IPS DF 6.9 (cell line): ENCODE results near the gene RNF145.

Source experiments
- DNase-seq: peaks from one replicate; pipeline ENCODE4 v3.0.0-alpha.2; 2013; ENCODE audit warnings: low read depth, low spot score
- H3K27ac ChIP-seq: one replicate; pipeline ENCODE4 v1.5.1; 2013; ENCODE audit warnings: low read length, control low read depth
- H3K27me3 ChIP-seq: 2 replicates; pipeline ENCODE4 v1.6.1; 2013; ENCODE audit warnings: mild to moderate bottlenecking, low read length; ENCODE audit not compliant: control insufficient read depth, insufficient read depth
- H3K36me3 ChIP-seq: 2 replicates; pipeline ENCODE4 v1.6.1; 2013; ENCODE audit warnings: low read length; ENCODE audit not compliant: control insufficient read depth, insufficient read depth
- H3K4me1 ChIP-seq: 2 replicates; pipeline ENCODE4 v1.6.1; 2013; ENCODE audit warnings: low read length; ENCODE audit not compliant: control insufficient read depth, insufficient read depth
- H3K4me3 ChIP-seq: 2 replicates; pipeline ENCODE4 v1.5.1; 2013; ENCODE audit warnings: mild to moderate bottlenecking, low read length
- H3K9me3 ChIP-seq: 2 replicates; pipeline ENCODE4 v1.6.1; 2013; ENCODE audit warnings: low read length, inconsistent platforms; ENCODE audit not compliant: control insufficient read depth, insufficient read depth
- WGBS: extraction: QIAGEN DNeasy Blood & Tissue Kit; methylation state at CpG from one replicate; pipeline ENCODE4 v1.1.7; 2013; ENCODE audit warnings: mixed read lengths, missing lambda C conversion rate; ENCODE audit not compliant: insufficient read length, insufficient coverage; 5-methylcytosine and 5-hydroxymethylcytosine counted together

Gene RNF145

GRCh38 chr5:159218595-159219023 is 9.3 kb upstream of the RNF145 start:
- no peak overlapping the region for H3K4me3 ChIP-seq
- H3K36me3 ChIP-seq: no peaks in the 10 kb centered on the region
- DNase-seq: no peak
- no peak overlapping the region for H3K27ac ChIP-seq
- no peaks in the 10 kb centered on the region for H3K27me3 ChIP-seq
- H3K4me1 ChIP-seq: no peaks in the 10 kb centered on the region
- WGBS: no CpG with 5 or more reads among the region's 2 CpGs
- H3K9me3 ChIP-seq: no peaks in the 10 kb centered on the region

GRCh38 chr5:159217236-159217635 is 7.9 kb upstream of the RNF145 start:
- Histone ChIP-seq H3K27ac (no peak overlapping the region), H3K4me3 (no peak overlapping the region), H3K4me1 (no peaks in the 10 kb centered on the region), H3K36me3 (no peaks in the 10 kb centered on the region), H3K9me3 (no peaks in the 10 kb centered on the region), H3K27me3 (no peaks in the 10 kb centered on the region)
- DNase-seq: no peak
- WGBS: no CpG with 5 or more reads among the region's 2 CpGs

GRCh38 chr5:159216454-159216853 is 7.1 kb upstream of the RNF145 start:
- Histone ChIP-seq H3K4me1 (no peaks in the 10 kb centered on the region), H3K27me3 (no peaks in the 10 kb centered on the region), H3K36me3 (no peaks in the 10 kb centered on the region), H3K4me3 (no peak overlapping the region), H3K27ac (no peak overlapping the region), H3K9me3 (no peaks in the 10 kb centered on the region)
- no peak for DNase-seq
- no CpG with 5 or more reads among the region's 2 CpGs for WGBS

- no CpG with 5 or more reads among the region's 3 CpGs for WGBS
- no peaks in the 10 kb centered on the region for H3K4me1 ChIP-seq
- no peak for DNase-seq
- H3K27ac ChIP-seq: no peak overlapping the region
- no peaks in the 10 kb centered on the region for H3K27me3 ChIP-seq
- no peaks in the 10 kb centered on the region for H3K9me3 ChIP-seq
- H3K4me3 ChIP-seq: no peak overlapping the region
- no peaks in the 10 kb centered on the region for H3K36me3 ChIP-seq
Observed at GRCh38 chr5:159215886-159216285, 6.5 kb upstream of the RNF145 start.

GRCh38 chr5:159214486-159215271 is 5.3 kb upstream of the RNF145 start:
- H3K27ac ChIP-seq: no peak overlapping the region
- no peak for DNase-seq
- no peaks in the 10 kb centered on the region for H3K27me3 ChIP-seq
- H3K9me3 ChIP-seq: no peaks in the 10 kb centered on the region
- no CpG with 5 or more reads among the region's 2 CpGs for WGBS
- no peaks in the 10 kb centered on the region; the same call in 1 of the 2 replicates for H3K4me1 ChIP-seq
- no peak overlapping the region for H3K4me3 ChIP-seq
- H3K36me3 ChIP-seq: no peaks in the 10 kb centered on the region

- WGBS: no CpG with 5 or more reads among the region's 7 CpGs
- Histone ChIP-seq H3K27me3 (no peaks in the 10 kb centered on the region), H3K27ac (no peak overlapping the region), H3K9me3 (no peaks in the 10 kb centered on the region), H3K4me1 (no peaks in the 10 kb centered on the region; the same call in 1 of the 2 replicates), H3K4me3 (no peak overlapping the region), H3K36me3 (no peaks in the 10 kb centered on the region)
- no peak for DNase-seq
Observed at GRCh38 chr5:159212657-159213462, 3.5 kb upstream of the RNF145 start.

GRCh38 chr5:159211729-159212174 is 2.4 kb upstream of the RNF145 start:
- no peak overlapping the region for H3K27ac ChIP-seq
- no CpG with 5 or more reads among the region's 4 CpGs for WGBS
- no peak for DNase-seq

GRCh38 chr5:159210846-159211245 is 1.5 kb upstream of the RNF145 start:
- no peak overlapping the region for H3K27ac ChIP-seq

More at GRCh38 chr5:159211729-159212174, 2.4 kb upstream of the RNF145 start:
- no peaks in the 10 kb centered on the region for H3K9me3 ChIP-seq
- H3K27me3 ChIP-seq: no peaks in the 10 kb centered on the region
- H3K4me1 ChIP-seq: no peaks in the 10 kb centered on the region; the same call in 1 of the 2 replicates
- no peak overlapping the region for H3K4me3 ChIP-seq
- H3K36me3 ChIP-seq: no peaks in the 10 kb centered on the region

GRCh38 chr5:159210210-159210661 is 883 bp upstream of the RNF145 start:
- no peak for DNase-seq
- no peak overlapping the region for H3K27ac ChIP-seq
- H3K27me3 ChIP-seq: no peaks in the 10 kb centered on the region
- no peaks in the 10 kb centered on the region; the same call in 1 of the 2 replicates for H3K4me1 ChIP-seq
- no peaks in the 10 kb centered on the region for H3K9me3 ChIP-seq
- WGBS: no CpG with 5 or more reads among the region's 4 CpGs
- H3K36me3 ChIP-seq: no peaks in the 10 kb centered on the region
- H3K4me3 ChIP-seq: no peak overlapping the region

More at GRCh38 chr5:159210846-159211245, 1.5 kb upstream of the RNF145 start:
- H3K4me3 ChIP-seq: no peak overlapping the region
- DNase-seq: no peak
- no CpG with 5 or more reads among the region's 1 CpG for WGBS
- H3K36me3 ChIP-seq: no peaks in the 10 kb centered on the region
- no peaks in the 10 kb centered on the region for H3K9me3 ChIP-seq
- no peaks in the 10 kb centered on the region; the same call in 1 of the 2 replicates for H3K4me1 ChIP-seq
- H3K27me3 ChIP-seq: no peaks in the 10 kb centered on the region
